K562 (cell line): Measurements from ENCODE around the gene ABCB9.

Experiments used
- BMI1 ChIP-seq: fragments of 150-350 bp; IDR thresholded peaks from 2 replicates; pipeline ENCODE4 v1.6.1; 2014; ENCODE audit warnings: low read length
- CTCF ChIP-seq, 3 experiments: IDR thresholded peaks in 2 of 3; conservative IDR thresholded peaks in 1 of 3; 2 replicates each; pipeline ENCODE4 v1.5.1; 2011 to 2012; ENCODE audit warnings: low read length in 3 of 3, mild to moderate bottlenecking in 3 of 3, control low read depth in 2 of 3, improper control_type of control experiment in 1 of 3, inconsistent platforms in 1 of 3, low read depth in 1 of 3, mixed read lengths in 1 of 3, moderate library complexity in 1 of 3; ENCODE audit not compliant: insufficient read depth in 2 of 3
- EP300 ChIP-seq: IDR thresholded peaks from 2 replicates; pipeline ENCODE4 v1.6.1; 2012; ENCODE audit warnings: low read length, improper control_type of control experiment
- FOXA3 ChIP-seq, 2 experiments: fragments of 450-650 bp in 1 of 2; sonication (generic) in 1 of 2; formaldehyde crosslinking; IDR thresholded peaks in 1 of 2; conservative IDR thresholded peaks in 1 of 2; 2 replicates each; pipeline versions ENCODE4 v1.4.0 to v1.8.0; 2020 to 2022; ENCODE audit warnings: mild to moderate bottlenecking in 2 of 2, missing genetic modification reagents in 1 of 2
- KDM4B ChIP-seq, 2 experiments: fragments of 450-650 bp in 1 of 2; sonication (generic) in 1 of 2; IDR thresholded peaks; 2 replicates each; pipeline ENCODE4 v1.6.1; 2016 to 2017; ENCODE audit warnings: borderline replicate concordance in 2 of 2, antibody characterized with exemption in 1 of 2, low read depth in 1 of 2, mild to moderate bottlenecking in 1 of 2
- MEIS2 ChIP-seq: fragments of 450-650 bp; IDR thresholded peaks from 2 replicates; pipeline ENCODE4 v1.6.1; 2014; ENCODE audit warnings: mild to moderate bottlenecking; ENCODE audit not compliant: partially characterized antibody
- PTRF ChIP-seq: fragments of 450-650 bp; IDR thresholded peaks from 2 replicates; pipeline ENCODE4 v1.6.1; 2016; ENCODE audit warnings: mild to moderate bottlenecking, missing genetic modification characterization, missing compliant biosample characterization
- ZFP36 ChIP-seq: fragments of 150-350 bp; IDR thresholded peaks from 2 replicates; pipeline ENCODE4 v1.6.1; 2018; ENCODE audit warnings: low read length, low read depth; ENCODE audit not compliant: partially characterized antibody
- ZKSCAN3 ChIP-seq: fragments of 250-450 bp; sonication (Bioruptor Pico); IDR thresholded peaks from 2 replicates; pipeline ENCODE4 v1.4.0; 2020
- ZNF263 ChIP-seq: sonication (generic); formaldehyde crosslinking; IDR thresholded peaks from 2 replicates; pipeline ENCODE4 v1.8.0; 2022; ENCODE audit warnings: mild to moderate bottlenecking, missing genetic modification reagents, borderline replicate concordance
- ZNF655 ChIP-seq: fragments of 250-450 bp; sonication (Bioruptor Pico); IDR thresholded peaks from 2 replicates; pipeline ENCODE4 v1.5.0; 2021
- TF ChIP-seq, protein P1 (sequence below): fragments of 450-650 bp; conservative IDR thresholded peaks from 2 replicates; pipeline ENCODE4 v1.6.1; 2016; ENCODE audit warnings: missing genetic modification characterization, low read depth, mild to moderate bottlenecking, missing compliant biosample characterization, moderate library complexity
- TF ChIP-seq, protein P2 (sequence below): sonication (generic); formaldehyde crosslinking; IDR thresholded peaks from 2 replicates; pipeline ENCODE4 v1.8.0; 2022; ENCODE audit warnings: missing genetic modification reagents, mild to moderate bottlenecking, moderate library complexity, borderline replicate concordance
- TF ChIP-seq, protein P3 (sequence below): sonication (generic); formaldehyde crosslinking; IDR thresholded peaks from 2 replicates; pipeline ENCODE4 v1.5.0; 2020; ENCODE audit warnings: missing genetic modification reagents

- TF ChIP-seq, protein P1, sequence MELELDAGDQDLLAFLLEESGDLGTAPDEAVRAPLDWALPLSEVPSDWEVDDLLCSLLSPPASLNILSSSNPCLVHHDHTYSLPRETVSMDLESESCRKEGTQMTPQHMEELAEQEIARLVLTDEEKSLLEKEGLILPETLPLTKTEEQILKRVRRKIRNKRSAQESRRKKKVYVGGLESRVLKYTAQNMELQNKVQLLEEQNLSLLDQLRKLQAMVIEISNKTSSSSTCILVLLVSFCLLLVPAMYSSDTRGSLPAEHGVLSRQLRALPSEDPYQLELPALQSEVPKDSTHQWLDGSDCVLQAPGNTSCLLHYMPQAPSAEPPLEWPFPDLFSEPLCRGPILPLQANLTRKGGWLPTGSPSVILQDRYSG (tag), result peak; percentile 88
- TF ChIP-seq ZFP36 (peak; percentile 83), BMI1 (no peak), KDM4B (IDR thresholded peaks at IDR 0.05; ENCODE audit: borderline replicate concordance in 2 of 2, low read depth in 1 of 2) (peak in 1 of 2 experiments; percentile 99; a peak in 2 of 4 replicates), EP300 (peak; percentile 48), ZKSCAN3 (CRISPR knock-in tag) (no peak), MEIS2 (peak; percentile 52), ZNF263 (CRISPR knock-in tag) (no peak; the same call in 1 of the 2 replicates), PTRF (no peak), CTCF (IDR thresholded peaks at IDR 0.05 in 2 of 3, conservative IDR thresholded peaks at IDR 0.05 in 1 of 3; ENCODE audit: insufficient read depth in 2 of 3, low read depth in 1 of 3, low read length in 3 of 3) (0 out of 6 replicates have a peak, but pooled peaks of 1 of the 3 experiments have one; percentile 2), FOXA3 (CRISPR knock-in tag; conservative IDR thresholded peaks at IDR 0.05 in 1 of 2, IDR thresholded peaks at IDR 0.05 in 1 of 2) (no peak), ZNF655 (no peak)
- TF ChIP-seq, protein P2, sequence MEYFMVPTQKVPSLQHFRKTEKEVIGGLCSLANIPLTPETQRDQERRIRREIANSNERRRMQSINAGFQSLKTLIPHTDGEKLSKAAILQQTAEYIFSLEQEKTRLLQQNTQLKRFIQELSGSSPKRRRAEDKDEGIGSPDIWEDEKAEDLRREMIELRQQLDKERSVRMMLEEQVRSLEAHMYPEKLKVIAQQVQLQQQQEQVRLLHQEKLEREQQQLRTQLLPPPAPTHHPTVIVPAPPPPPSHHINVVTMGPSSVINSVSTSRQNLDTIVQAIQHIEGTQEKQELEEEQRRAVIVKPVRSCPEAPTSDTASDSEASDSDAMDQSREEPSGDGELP (CRISPR knock-in tag), result peak; percentile 78
- TF ChIP-seq, protein P3, sequence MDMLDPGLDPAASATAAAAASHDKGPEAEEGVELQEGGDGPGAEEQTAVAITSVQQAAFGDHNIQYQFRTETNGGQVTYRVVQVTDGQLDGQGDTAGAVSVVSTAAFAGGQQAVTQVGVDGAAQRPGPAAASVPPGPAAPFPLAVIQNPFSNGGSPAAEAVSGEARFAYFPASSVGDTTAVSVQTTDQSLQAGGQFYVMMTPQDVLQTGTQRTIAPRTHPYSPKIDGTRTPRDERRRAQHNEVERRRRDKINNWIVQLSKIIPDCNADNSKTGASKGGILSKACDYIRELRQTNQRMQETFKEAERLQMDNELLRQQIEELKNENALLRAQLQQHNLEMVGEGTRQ, result peak; percentile 94
These were observed 70.3 kb downstream of the ABCB9 start, which contains the start of gene VPS37B for GRCh38 chr12:122895704-122896636.
